GM12872 (cell line): ENCODE data around the gene EEF1AKMT1.
A peak's percentile ranks its signal among the peaks of the same experiment; 100 is the strongest.

Source experiments
- CTCF ChIP-seq: IDR thresholded peaks from 3 replicates; pipeline ENCODE4 v1.5.1; 2011; ENCODE audit warnings: low read depth, mild to moderate bottlenecking, low read length, moderate library complexity; ENCODE audit not compliant: insufficient read depth

The EEF1AKMT1 gene

GRCh38 chr13:20709782-20710181 lies 64.0 kb downstream of the EEF1AKMT1 start:
- TF ChIP-seq CTCF: no peak

- TF ChIP-seq CTCF: no peak
Measured at GRCh38 chr13:20709369-20709768, 64.4 kb downstream of the EEF1AKMT1 start.

GRCh38 chr13:20708216-20708615 lies 65.5 kb downstream of the EEF1AKMT1 start:
- TF ChIP-seq CTCF: no peak

GRCh38 chr13:20706661-20707060 lies 67.1 kb downstream of the EEF1AKMT1 start:
- no peak for TF ChIP-seq CTCF

- TF ChIP-seq CTCF: no peak
Measured at GRCh38 chr13:20704459-20705069, 69.2 kb downstream of the EEF1AKMT1 start.

GRCh38 chr13:20703780-20704458 lies 69.8 kb downstream of the EEF1AKMT1 start:
- TF ChIP-seq CTCF: peak; percentile 62; the same call in 2 of the 3 replicates

GRCh38 chr13:20702915-20703779 lies 70.6 kb downstream of the EEF1AKMT1 start, which contains the start of gene IL17D:
Gene IL17D (plus strand): TSS chr13:20703699. CDS start chr13:20704002, 303 bp downstream.
- no peak for TF ChIP-seq CTCF
